Transverse colon (tissue), 4 donors: ENCODE measurements around the gene BLTP3B. TPM values are rescaled to one million over a fixed set of nuclear protein-coding genes. Genes with fewer than 3 reads are reported as not detected.

Source experiments
- DNase-seq: peaks from one replicate; pipeline ENCODE4 v3.0.0-alpha.2; 2019
- H3K27ac ChIP-seq, 4 donors: fragments of 200-600 bp; sonication (generic); 2 replicates each; pipeline ENCODE4 v1.5.1; 2016 to 2018; ENCODE audit warnings: inconsistent platforms in 4 of 4
- H3K27me3 ChIP-seq: fragments of 200-600 bp; sonication (generic); 2 replicates; pipeline ENCODE4 v1.5.1; 2017; ENCODE audit warnings: inconsistent platforms
- H3K36me3 ChIP-seq, 4 donors: fragments of 200-600 bp; sonication (generic); 2 replicates each; pipeline ENCODE4 v1.5.1; 2017 to 2019; ENCODE audit warnings: inconsistent platforms in 4 of 4
- H3K4me1 ChIP-seq, 4 donors: fragments of 200-600 bp; sonication (generic); 2 replicates each; pipeline ENCODE4 v1.5.1; 2017 to 2020; ENCODE audit warnings: inconsistent platforms in 4 of 4
- H3K4me3 ChIP-seq, 4 donors: fragments of 200-600 bp; sonication (generic); 1 replicate in 1 of 4; 2 replicates in 3 of 4; pipeline versions ENCODE4 v1.5.1 to v1.6.1; 2017 to 2019; ENCODE audit warnings: inconsistent platforms in 4 of 4
- H3K9me3 ChIP-seq, 2 donors: fragments of 200-600 bp; sonication (generic); 2 replicates each; pipeline ENCODE4 v1.5.1; 2017 to 2019; ENCODE audit warnings: inconsistent platforms in 2 of 2
- EP300 ChIP-seq: sonication (generic); formaldehyde crosslinking; IDR thresholded peaks from one replicate; pipeline ENCODE4 v1.6.1; 2017; ENCODE audit warnings: antibody characterized with exemption, low read depth
- POLR2A ChIP-seq: fragments of 450-650 bp; IDR thresholded peaks from one replicate; pipeline ENCODE4 v1.6.1; 2016; ENCODE audit warnings: antibody characterized with exemption, mild to moderate bottlenecking, moderate library complexity
- POLR2AphosphoS5 ChIP-seq, 3 donors: sonication (generic); formaldehyde crosslinking; IDR thresholded peaks; one replicate each; pipeline ENCODE4 v1.6.1; 2016; ENCODE audit warnings: antibody characterized with exemption in 3 of 3
- WGBS, 2 donors: methylation state at CpG; one replicate each; pipeline ENCODE4 v1.1.5; 2018; ENCODE audit warnings: low coverage in 1 of 2; 5-methylcytosine and 5-hydroxymethylcytosine counted together
- in situ Hi-C, 4 donors: fragments of 200-750 bp; cut with MboI; loops; one replicate each; pipeline versions ENCODE4 v1.15.0 to v1.15.1; 2017; ENCODE audit warnings: low sequenced_read_pairs in 3 of 4, low pct_ligation_motif_present in 1 of 4, low pct_unique_long_range_greater_than_20kb in 1 of 4
- intact Hi-C: fragments of 100-400 bp; cut with DNase I; formaldehyde crosslinking; loops from one replicate; pipeline ENCODE4 v1.15.1; 2023; ENCODE audit warnings: low total_unique reads
- total RNA-seq, 4 donors: library from RNA; depleted of rRNA; stranded (reverse); fragments of >200 nt; gene quantifications; one replicate each; pipeline ENCODE4 v1.1.0, GENCODE V29; 2016
- TF ChIP-seq, protein P1 (sequence below), 5 experiments: fragments of 200-600 bp in 3 of 5; fragments of 450-650 bp in 2 of 5; sonication (generic) in 3 of 5; IDR thresholded peaks; 1 replicate in 2 of 5; 2 replicates in 3 of 5; pipeline ENCODE4 v1.5.1; 2016 to 2017; ENCODE audit warnings: antibody characterized with exemption in 5 of 5, inconsistent platforms in 3 of 5, mild to moderate bottlenecking in 2 of 5, moderate library complexity in 1 of 5

The BLTP3B gene
- total RNA-seq, 4 donors from 2014 or later, result 3.8 to 44.1 (median 31.5) TPM

- TF ChIP-seq POLR2A (no peak), POLR2AphosphoS5 (IDR thresholded peaks at IDR 0.05) (no peak), EP300 (no peak)
- TF ChIP-seq, protein P1, sequence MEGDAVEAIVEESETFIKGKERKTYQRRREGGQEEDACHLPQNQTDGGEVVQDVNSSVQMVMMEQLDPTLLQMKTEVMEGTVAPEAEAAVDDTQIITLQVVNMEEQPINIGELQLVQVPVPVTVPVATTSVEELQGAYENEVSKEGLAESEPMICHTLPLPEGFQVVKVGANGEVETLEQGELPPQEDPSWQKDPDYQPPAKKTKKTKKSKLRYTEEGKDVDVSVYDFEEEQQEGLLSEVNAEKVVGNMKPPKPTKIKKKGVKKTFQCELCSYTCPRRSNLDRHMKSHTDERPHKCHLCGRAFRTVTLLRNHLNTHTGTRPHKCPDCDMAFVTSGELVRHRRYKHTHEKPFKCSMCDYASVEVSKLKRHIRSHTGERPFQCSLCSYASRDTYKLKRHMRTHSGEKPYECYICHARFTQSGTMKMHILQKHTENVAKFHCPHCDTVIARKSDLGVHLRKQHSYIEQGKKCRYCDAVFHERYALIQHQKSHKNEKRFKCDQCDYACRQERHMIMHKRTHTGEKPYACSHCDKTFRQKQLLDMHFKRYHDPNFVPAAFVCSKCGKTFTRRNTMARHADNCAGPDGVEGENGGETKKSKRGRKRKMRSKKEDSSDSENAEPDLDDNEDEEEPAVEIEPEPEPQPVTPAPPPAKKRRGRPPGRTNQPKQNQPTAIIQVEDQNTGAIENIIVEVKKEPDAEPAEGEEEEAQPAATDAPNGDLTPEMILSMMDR (IDR thresholded peaks at IDR 0.05), result no peak
- Histone ChIP-seq H3K9me3 (no peaks in the 10 kb centered on the region), H3K27me3 (no peaks in the 10 kb centered on the region), H3K4me1 (peaks cover 6 to 23% (median 14%) of the 10 kb centered on the region in 4 donors), H3K27ac (peak overlapping the region; percentile 80 to 83 (median 82)), H3K4me3 (peak overlapping the region in 3 of 4 donors; percentile 19 to 48 (median 23)), H3K36me3 (no peaks in the 10 kb centered on the region)
- intact Hi-C loops (no loop called here), in situ Hi-C loops (no loop called here)
- 46 to 60% methylated on average over 5 to 7 of the region's 7 CpGs for WGBS, 2 donors
- no peak for DNase-seq
Observed at GRCh38 chr12:100164153-100164704, 21.6 kb upstream of the BLTP3B start.

DNA sequence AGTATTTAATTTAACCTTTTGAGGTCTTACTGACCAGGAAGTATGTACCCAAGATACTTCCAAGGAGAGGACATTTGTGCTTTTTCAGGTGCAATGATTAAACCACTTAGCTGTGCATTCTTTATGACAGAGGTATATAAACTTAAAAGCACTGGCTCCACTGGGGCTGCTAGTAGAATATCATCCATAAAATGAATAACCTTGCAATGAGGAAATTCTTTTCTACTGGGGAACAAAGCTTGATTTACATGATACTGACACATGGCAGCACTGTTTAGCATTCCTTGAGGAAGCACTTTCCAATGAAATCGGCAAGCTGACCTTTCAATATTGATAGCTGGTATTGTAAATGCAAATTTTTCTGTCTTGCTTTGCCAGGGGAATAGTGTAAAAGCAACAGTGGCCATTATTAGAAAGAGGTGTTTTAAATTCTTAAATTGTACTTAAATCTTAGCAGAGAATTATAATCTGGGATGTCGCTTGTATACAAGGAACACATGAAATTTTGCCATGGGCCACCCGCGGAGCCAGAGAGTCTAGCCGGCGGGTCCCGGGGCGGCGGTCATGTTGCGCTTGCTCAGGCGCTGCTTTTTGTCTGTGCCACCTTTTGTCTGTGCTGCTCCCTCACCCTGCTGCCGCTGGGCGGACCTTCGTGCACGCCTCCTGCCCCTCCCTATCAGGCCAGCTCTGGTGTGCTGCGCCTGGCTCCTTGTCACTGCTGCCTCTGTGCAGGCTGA, 20.9 kb upstream of the BLTP3B start:
- H3K27ac ChIP-seq, result peak overlapping the region; percentile 80 to 83 (median 82)
- WGBS, 2 donors, result 0 to 17% methylated on average over 1 to 16 of the region's 16 CpGs
- DNase-seq, result peak; percentile 87
- peak overlapping the region in 3 of 4 donors; percentile 19 to 48 (median 23) for H3K4me3 ChIP-seq
- peaks cover 6 to 23% (median 14%) of the 10 kb centered on the region in 4 donors for H3K4me1 ChIP-seq
- intact Hi-C loops (no loop called here), in situ Hi-C loops (no loop called here)
- no peaks in the 10 kb centered on the region for H3K36me3 ChIP-seq
- no peaks in the 10 kb centered on the region for H3K27me3 ChIP-seq
- no peaks in the 10 kb centered on the region for H3K9me3 ChIP-seq
- TF ChIP-seq, protein P1 (IDR thresholded peaks at IDR 0.05), result peak in 4 of 5 experiments; percentile 6 to 40 (median 29)
- no peak for TF ChIP-seq EP300
- TF ChIP-seq POLR2A, result peak; percentile 65
- TF ChIP-seq POLR2AphosphoS5 (IDR thresholded peaks at IDR 0.05), result peak; percentile 19 to 68 (median 38)

DNA sequence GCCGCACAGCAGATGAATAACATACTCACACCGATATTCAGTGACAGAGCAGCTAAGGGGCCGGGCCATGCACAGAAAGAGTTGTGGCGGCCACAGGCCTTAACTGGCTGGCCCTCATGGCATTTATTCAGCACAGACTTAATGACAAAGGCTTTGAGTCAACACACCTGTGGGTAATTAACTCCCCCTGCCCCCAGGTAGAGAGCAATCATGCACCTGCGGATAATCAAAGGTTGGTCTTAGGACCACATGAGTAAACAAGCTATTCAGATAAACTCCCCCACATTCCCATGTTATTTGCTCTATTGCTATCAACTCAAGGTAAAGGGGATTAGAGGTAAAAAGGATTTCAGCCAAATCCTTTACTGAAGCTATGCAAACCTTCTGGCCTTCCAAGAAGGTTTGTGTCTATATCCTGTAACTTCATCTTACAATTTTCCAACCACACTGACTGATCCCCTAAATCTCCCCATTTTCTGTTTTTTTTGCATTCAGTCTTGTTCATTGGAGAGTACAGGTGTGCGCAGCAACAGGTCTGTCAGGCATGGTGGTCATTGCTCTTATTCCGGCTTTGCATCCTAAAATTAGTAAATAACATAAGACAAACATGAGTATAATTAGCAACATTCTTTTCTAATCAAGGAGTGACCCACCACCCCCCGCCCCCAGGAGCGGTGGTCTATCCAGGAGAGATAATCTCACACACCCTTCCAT, 16.9 kb upstream of the BLTP3B start:
- no peaks in the 10 kb centered on the region for H3K27me3 ChIP-seq
- TF ChIP-seq POLR2AphosphoS5 (IDR thresholded peaks at IDR 0.05) (no peak), POLR2A (no peak)
- no peaks in the 10 kb centered on the region for H3K36me3 ChIP-seq
- in situ Hi-C loops (no loop called here), intact Hi-C loops (no loop called here)
- H3K27ac ChIP-seq, result no peak overlapping the region
- WGBS, 2 donors, result 77 to 94% methylated on average over 3 to 9 of the region's 9 CpGs
- no peaks in the 10 kb centered on the region for H3K9me3 ChIP-seq
- H3K4me3 ChIP-seq, result no peak overlapping the region
- DNase-seq, result no peak
- peaks cover 6 to 19% (median 12%) of the 10 kb centered on the region in 4 donors for H3K4me1 ChIP-seq

DNA sequence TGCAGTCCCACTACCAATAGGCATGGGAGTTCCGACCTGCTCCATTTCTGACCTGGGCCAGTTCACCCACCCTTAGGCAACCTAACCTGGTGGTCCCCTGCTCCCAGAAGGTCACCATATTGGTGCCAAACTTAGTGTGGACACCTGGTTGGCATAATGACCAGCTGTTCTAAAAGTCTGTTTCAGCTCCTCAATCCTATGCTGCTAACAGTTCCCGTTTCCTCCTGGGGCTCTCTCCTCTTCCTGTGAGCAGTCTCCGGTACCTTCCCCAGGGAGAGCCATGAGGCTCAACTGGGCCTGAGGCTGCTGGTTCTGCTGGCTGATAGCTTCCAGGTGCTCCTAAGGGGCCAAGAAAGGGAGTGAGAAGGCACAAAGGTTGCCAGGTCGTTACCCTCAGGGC, 15.9 kb upstream of the BLTP3B start:
- no peak for DNase-seq
- H3K27me3 ChIP-seq, result no peaks in the 10 kb centered on the region
- TF ChIP-seq, protein P1 (IDR thresholded peaks at IDR 0.05), result no peak
- TF ChIP-seq EP300 (no peak), POLR2A (no peak), POLR2AphosphoS5 (IDR thresholded peaks at IDR 0.05) (no peak)
- H3K4me3 ChIP-seq, result no peak overlapping the region
- no peak overlapping the region for H3K27ac ChIP-seq
- 91 to 100% methylated on average over 2 to 4 of the region's 4 CpGs for WGBS, 2 donors
- no peaks in the 10 kb centered on the region for H3K36me3 ChIP-seq
- H3K4me1 ChIP-seq, result peaks cover 0 to 9% (median 3%) of the 10 kb centered on the region in 4 donors
- in situ Hi-C loops, result no loop called here
- no peaks in the 10 kb centered on the region for H3K9me3 ChIP-seq
- intact Hi-C loops, result no loop called here
